NCI-H524 treated with DMSO at 0.1 percent for 48 hours (cell line): Measurements from ENCODE around the gene S100A1.
A peak's percentile ranks its signal among the peaks of the same experiment; 100 is the strongest.

Source experiments
- DNase-seq: peaks from one replicate; lab custom pipeline; 2025; lab: John Stamatoyannopoulos, UW

S100A1 gene

DNA sequence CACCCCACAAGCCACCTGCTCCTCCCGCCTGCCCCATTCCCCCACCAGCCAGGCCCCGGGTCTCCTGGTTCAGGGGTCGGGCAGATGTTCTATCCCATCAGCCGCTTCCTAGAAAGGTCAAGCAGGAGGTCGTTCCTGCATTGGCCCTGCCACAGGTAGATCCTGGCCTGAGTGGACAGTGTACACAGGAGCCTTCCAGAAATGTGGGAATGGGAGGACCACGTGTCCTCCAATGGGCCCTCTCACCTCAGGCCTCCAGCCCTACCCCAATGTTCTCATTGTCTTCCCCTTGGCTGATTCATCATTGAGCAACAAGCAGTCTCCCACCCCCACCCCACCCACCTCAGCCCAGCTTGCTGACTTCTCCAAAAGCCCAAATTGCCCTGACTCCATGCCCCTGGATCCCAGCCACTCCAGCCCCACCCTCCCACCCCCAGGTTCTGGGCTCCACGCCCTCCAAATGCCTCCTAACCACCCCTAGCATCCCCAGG lies 17.4 kb upstream of the S100A1 start:
- no peak for DNase-seq

GRCh38 chr1:153611356-153611755 lies 16.9 kb upstream of the S100A1 start:
- no peak for DNase-seq

GRCh38 chr1:153612111-153612754 lies 16.0 kb upstream of the S100A1 start:
- DNase-seq = no peak

- no peak for DNase-seq
These were observed 15.4 kb upstream of the S100A1 start, which contains the start of gene S100A16 for GRCh38 chr1:153612755-153613331. S100A16 (minus strand) TSS chr1:153613137; CDS start chr1:153608151, 4,986 bp downstream.

GRCh38 chr1:153613406-153613805 lies 14.8 kb upstream of the S100A1 start:
- no peak for DNase-seq

- no peak for DNase-seq
These were observed 13.9 kb upstream of the S100A1 start for GRCh38 chr1:153614189-153614900.

GRCh38 chr1:153614906-153615305 lies 13.3 kb upstream of the S100A1 start:
- DNase-seq = no peak

GRCh38 chr1:153615406-153615805 lies 12.8 kb upstream of the S100A1 start:
- no peak for DNase-seq

DNA sequence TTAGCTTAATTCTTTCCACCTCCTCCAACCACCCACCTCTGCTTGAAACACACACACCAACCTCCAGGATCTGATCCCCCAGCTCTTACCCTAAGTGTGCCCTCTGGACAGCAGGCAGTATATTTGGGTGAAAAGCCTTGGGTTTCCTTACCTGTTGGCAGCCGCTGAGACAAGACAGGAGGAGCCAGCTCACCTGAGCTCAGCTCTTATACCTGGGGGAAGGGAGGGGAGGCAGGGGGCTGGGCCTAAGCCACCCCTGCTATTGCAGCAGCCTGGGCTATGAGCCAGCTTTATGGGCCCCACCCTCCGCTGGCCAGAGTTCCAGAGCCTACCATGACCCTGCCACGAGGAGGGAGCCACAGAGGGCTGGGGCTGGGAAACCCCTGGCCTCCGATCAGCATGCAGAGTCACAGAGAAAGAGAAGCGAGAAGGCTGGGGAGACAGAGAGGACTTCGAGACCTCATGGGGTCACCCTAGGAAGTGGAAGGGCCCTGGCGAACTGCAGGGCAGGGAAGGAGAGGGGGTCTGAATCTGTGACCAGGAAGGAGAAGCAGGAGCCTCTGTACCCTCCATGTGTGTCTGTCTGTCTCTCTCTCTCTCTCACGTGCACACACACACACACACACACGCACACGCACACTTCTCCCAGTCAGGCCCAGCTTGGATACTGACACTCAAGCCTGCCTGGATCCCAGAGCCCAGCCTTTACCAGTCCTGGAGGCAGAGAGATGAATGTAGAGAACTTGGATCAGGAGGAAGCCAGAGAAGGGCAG lies 11.9 kb upstream of the S100A1 start, which contains the start of gene S100A14:
S100A14 (minus strand) TSS at position 182 of the 773 bp plus-strand sequence. CDS start 467 bp downstream, outside the sequence.
- DNase-seq = no peak

- no peak for DNase-seq
These were observed 11.3 kb upstream of the S100A1 start for GRCh38 chr1:153616917-153617311.

- DNase-seq = peak; percentile 5
These were observed 10.6 kb upstream of the S100A1 start for GRCh38 chr1:153617663-153618062.

- DNase-seq = no peak
These were observed 9.1 kb upstream of the S100A1 start for GRCh38 chr1:153619171-153619570.

GRCh38 chr1:153623101-153623500 lies 5.1 kb upstream of the S100A1 start:
- DNase-seq = no peak

DNA sequence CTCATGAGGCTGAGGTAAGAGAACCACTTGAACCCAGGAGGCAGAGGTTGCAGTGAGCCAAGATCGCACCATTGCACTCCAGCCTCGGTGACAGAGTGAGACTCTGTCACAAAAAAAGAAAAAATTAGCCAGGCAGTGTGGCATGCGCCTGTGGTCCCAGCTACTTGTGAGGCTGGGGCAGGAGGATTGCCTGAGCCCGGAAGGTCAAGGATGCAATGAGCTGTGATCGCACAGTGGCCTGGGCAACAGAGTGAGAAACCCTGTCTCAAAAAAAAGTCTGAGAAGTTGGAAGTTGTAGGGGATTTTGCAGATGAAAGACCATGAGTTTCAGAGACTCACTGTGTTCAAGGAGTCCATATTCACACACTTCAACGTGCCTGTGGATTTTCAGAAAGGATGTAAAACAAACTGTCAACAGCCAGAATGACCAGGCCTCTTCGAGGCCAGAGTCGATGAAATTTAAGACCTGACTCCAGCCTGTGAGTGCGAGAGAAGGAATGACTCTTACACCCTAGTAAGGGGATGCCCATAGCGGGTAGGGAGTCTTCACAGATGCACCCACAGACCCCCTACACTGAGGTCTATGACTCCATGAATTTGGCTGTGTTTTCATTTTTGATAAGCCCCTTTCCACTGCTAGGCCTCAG lies 3.1 kb upstream of the S100A1 start:
- no peak for DNase-seq

GRCh38 chr1:153626477-153626903 lies 1.7 kb upstream of the S100A1 start:
- DNase-seq = no peak

DNA sequence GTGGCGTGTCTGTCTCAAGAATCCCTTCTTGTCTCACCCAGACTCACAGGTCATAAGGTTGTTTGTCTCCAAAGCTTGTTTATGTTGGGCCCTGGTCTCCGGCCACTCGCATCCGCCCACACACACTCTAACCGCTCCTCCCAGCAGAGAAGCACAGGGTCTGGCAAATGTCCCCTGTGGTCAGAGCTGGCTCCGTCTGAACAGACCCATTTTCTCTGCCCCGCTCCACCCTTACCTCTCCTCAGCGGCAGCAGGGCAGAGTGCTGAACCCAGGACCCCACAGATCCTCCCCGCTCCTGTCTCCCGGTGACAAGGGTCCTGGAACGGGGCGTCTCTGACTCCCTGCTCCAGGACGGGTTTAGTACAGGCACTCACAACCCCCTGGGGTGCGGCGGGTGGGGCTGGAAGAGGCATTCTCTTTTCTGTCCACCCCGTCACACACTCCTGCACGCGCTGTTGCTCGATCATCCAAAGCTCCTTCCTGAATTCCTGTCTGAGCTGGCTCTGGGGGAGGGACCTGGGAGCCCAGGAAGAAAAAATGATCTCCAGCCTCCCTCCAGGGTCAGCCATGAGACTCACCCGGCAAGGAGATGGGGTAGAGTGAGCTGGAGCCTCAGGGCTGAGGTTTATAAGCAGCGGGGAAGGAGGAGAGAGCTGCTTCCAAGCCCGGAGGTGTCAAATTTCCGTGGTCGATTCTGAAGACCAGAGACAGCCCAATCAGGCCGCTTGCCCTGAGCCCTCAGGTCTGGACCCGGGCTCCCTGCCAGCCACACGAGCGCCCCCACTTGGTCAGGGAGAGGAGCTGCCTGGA lies 1.1 kb upstream of the S100A1 start, which contains the start of gene S100A13:
S100A13 (minus strand) TSS at position 602 of the 811 bp plus-strand sequence. CDS start 1,033 bp downstream, outside the sequence.
- peak; percentile 11 for DNase-seq

DNA sequence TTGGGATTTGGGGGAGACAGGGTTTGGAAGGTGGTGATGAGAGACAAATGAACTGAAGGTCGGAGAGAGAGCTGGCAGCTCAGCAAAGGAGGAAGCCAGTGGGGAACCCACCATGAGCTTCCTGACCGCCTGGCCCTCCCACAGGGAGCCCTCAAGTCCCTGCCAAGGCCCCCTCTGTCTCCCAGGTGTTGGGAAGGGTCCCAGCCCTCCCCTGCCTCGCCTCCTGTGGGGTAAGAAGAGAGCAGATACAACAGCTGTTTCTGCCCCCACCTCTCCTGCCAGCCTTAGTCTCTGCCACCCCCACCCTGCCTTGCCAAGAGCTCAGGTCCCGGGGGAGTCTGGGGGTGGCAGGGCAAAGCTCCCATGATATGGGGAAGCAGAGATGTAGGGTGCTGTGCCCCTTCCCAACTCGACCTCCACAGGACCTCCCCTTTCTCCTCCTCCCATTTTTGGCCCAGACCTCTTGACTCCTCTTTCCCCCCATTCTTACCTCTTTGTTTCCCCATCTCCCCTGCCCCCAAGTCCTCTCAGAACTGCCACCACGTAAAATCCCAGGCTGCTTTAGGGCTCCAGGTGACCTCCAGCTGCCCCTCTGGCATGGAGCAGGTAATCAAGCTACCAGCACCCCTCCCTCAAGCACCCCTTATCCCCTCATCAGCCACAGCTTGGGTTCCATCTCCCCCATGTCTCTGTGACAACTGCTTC lies 556 bp downstream of the S100A1 start:
- no peak for DNase-seq

DNA sequence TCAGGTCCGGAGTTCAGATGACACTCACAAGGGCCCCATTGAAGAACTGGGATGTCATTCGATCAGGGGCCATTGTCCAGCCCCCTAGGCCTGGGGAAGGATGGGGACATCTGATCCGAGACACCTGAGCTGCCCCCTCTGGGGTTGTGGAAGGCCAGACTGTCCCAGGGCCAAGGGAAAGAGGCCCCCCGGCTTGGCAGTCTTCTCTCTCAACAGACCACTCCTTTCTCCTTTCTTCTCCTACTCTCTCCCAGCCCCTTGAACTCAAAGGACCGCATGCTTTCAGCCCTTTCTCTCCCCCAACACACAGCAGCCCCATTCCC lies 1.1 kb downstream of the S100A1 start:
- no peak for DNase-seq

DNA sequence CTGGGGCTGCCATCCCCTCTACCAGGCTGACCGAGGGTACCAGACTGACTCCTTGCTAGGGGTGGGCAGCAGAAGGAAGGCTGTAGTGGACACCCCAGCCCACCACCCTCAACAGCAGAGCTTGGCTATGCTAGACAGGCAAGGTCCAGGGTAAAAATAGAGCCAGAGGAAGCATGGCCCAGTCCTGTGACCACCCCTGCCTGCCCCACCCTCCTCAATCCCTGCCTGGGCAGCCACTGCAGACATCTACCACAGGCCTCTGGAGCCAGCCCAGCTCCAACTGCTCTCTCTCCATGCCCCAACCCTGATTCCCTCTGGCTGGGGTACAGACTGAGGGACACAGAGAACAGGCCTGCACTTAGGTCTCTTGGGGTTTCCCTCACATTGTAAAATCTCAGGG lies 1.7 kb downstream of the S100A1 start:
- DNase-seq = no peak

DNA sequence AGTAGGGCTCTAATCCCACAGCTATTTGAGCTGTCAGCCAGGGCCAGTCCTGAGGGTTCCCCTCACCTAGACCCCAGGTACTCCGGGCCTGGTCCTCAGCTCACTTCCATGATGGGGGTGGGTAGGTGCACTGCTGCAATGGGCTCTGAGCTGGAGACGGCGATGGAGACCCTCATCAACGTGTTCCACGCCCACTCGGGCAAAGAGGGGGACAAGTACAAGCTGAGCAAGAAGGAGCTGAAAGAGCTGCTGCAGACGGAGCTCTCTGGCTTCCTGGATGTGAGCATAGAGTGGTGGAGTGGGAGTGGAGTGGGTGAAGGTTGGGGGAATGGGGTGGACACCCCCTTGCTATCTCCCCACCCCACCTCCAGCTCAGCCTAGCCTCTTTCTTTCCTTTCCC lies 2.1 kb downstream of the S100A1 start:
- no peak for DNase-seq
